Tibial artery (tissue), 4 donors: ENCODE results near the gene TIAM1.

Experiments
- DNase-seq, 2 donors: peaks; one replicate each; pipeline ENCODE4 v3.0.0-alpha.2; 2019
- H3K27ac ChIP-seq, 2 donors: fragments of 200-600 bp; sonication (generic) in 1 of 2; 1 replicate in 1 of 2; 2 replicates in 1 of 2; pipeline ENCODE4 v1.5.1; 2018 to 2019; ENCODE audit warnings: mild to moderate bottlenecking in 1 of 2
- H3K27me3 ChIP-seq, 2 donors: fragments of 200-600 bp; sonication (generic) in 1 of 2; one replicate each; pipeline versions ENCODE4 v1.5.1 to v1.6.0; 2016 to 2019
- H3K36me3 ChIP-seq, 3 donors: fragments of 200-600 bp; sonication (generic) in 2 of 3; one replicate each; pipeline ENCODE4 v1.5.1; 2016 to 2019; ENCODE audit warnings: mild to moderate bottlenecking in 2 of 3
- H3K4me1 ChIP-seq, 4 donors: fragments of 200-600 bp; sonication (generic) in 2 of 4; 1 replicate in 3 of 4; 2 replicates in 1 of 4; pipeline ENCODE4 v1.5.1; 2016 to 2019
- H3K4me3 ChIP-seq, 2 donors: fragments of 200-600 bp; sonication (generic) in 1 of 2; 1 replicate in 1 of 2; 2 replicates in 1 of 2; pipeline ENCODE4 v1.5.1; 2018 to 2019; ENCODE audit warnings: mild to moderate bottlenecking in 2 of 2
- H3K9me3 ChIP-seq, 3 donors: fragments of 200-600 bp; sonication (generic) in 1 of 3; one replicate each; pipeline ENCODE4 v1.5.1; 2016 to 2019
- CTCF ChIP-seq, 2 experiments: fragments of 200-600 bp in 1 of 2; fragments of 450-650 bp in 1 of 2; IDR thresholded peaks; one replicate each; pipeline ENCODE4 v1.5.1; 2017 to 2019; ENCODE audit warnings: antibody characterized with exemption in 2 of 2, mild to moderate bottlenecking in 1 of 2, moderate library complexity in 1 of 2
- intact Hi-C: fragments of 100-400 bp; cut with DNase I; formaldehyde crosslinking; loops from one replicate; pipeline ENCODE4 v1.15.0; 2023; ENCODE audit warnings: low total_unique reads

The TIAM1 gene

GRCh38 chr21:31087639-31088473 is 256.2 kb downstream of the TIAM1 start:
- intact Hi-C loops: no loop called here
- Histone ChIP-seq H3K9me3 (no peaks in the 10 kb centered on the region), H3K4me1 (no peaks in the 10 kb centered on the region), H3K36me3 (no peaks in the 10 kb centered on the region), H3K27ac (no peak overlapping the region), H3K4me3 (no peak overlapping the region), H3K27me3 (no peaks in the 10 kb centered on the region)
- TF ChIP-seq CTCF (IDR thresholded peaks at IDR 0.05): no peak
- no peak for DNase-seq

GRCh38 chr21:31084689-31085088 is 259.4 kb downstream of the TIAM1 start:
- no peak overlapping the region for H3K4me3 ChIP-seq
- H3K27me3 ChIP-seq: no peaks in the 10 kb centered on the region
- H3K27ac ChIP-seq: no peak overlapping the region
- no peak for DNase-seq
- H3K9me3 ChIP-seq: no peaks in the 10 kb centered on the region
- TF ChIP-seq CTCF (IDR thresholded peaks at IDR 0.05): no peak
- no peaks in the 10 kb centered on the region for H3K4me1 ChIP-seq
- intact Hi-C loops: no loop called here
- H3K36me3 ChIP-seq: no peaks in the 10 kb centered on the region

GRCh38 chr21:31078796-31079195 is 265.3 kb downstream of the TIAM1 start:
- no peaks in the 10 kb centered on the region for H3K27me3 ChIP-seq
- no peak for DNase-seq
- TF ChIP-seq CTCF (IDR thresholded peaks at IDR 0.05): no peak
- H3K9me3 ChIP-seq: no peaks in the 10 kb centered on the region
- intact Hi-C loops: no loop called here
- H3K36me3 ChIP-seq: no peaks in the 10 kb centered on the region
- no peaks in the 10 kb centered on the region for H3K4me1 ChIP-seq
- no peak overlapping the region for H3K4me3 ChIP-seq
- no peak overlapping the region for H3K27ac ChIP-seq

- H3K4me1 ChIP-seq: no peaks in the 10 kb centered on the region
- TF ChIP-seq CTCF (IDR thresholded peaks at IDR 0.05): no peak
- intact Hi-C loops: no loop called here
These were observed 265.8 kb downstream of the TIAM1 start for GRCh38 chr21:31078216-31078615.

GRCh38 chr21:31075848-31076247 is 268.2 kb downstream of the TIAM1 start:
- intact Hi-C loops: no loop called here
- no peak for DNase-seq
- Histone ChIP-seq H3K36me3 (no peaks in the 10 kb centered on the region), H3K27ac (no peak overlapping the region), H3K4me1 (no peaks in the 10 kb centered on the region), H3K27me3 (no peaks in the 10 kb centered on the region), H3K4me3 (no peak overlapping the region), H3K9me3 (no peaks in the 10 kb centered on the region)
- TF ChIP-seq CTCF (IDR thresholded peaks at IDR 0.05): no peak

More at GRCh38 chr21:31078216-31078615, 265.8 kb downstream of the TIAM1 start:
- Histone ChIP-seq H3K27me3 (no peaks in the 10 kb centered on the region), H3K27ac (no peak overlapping the region), H3K9me3 (no peaks in the 10 kb centered on the region), H3K4me3 (no peak overlapping the region), H3K36me3 (no peaks in the 10 kb centered on the region)
- no peak for DNase-seq
